ENCODE results near the gene RADIL.

Gene RADIL

GRCh38 chr7:4838626-4839334, 44.7 kb downstream of the RADIL start:
- no peak for TF ChIP-seq CTCF (IDR thresholded peaks at IDR 0.05; ENCODE audit: insufficient read depth, low read depth, low read length, missing control alignments)
- no peak for DNase-seq (ENCODE audit: low read depth)
- no peak overlapping the region for H3K4me3 ChIP-seq (ENCODE audit: low read length)

DNA sequence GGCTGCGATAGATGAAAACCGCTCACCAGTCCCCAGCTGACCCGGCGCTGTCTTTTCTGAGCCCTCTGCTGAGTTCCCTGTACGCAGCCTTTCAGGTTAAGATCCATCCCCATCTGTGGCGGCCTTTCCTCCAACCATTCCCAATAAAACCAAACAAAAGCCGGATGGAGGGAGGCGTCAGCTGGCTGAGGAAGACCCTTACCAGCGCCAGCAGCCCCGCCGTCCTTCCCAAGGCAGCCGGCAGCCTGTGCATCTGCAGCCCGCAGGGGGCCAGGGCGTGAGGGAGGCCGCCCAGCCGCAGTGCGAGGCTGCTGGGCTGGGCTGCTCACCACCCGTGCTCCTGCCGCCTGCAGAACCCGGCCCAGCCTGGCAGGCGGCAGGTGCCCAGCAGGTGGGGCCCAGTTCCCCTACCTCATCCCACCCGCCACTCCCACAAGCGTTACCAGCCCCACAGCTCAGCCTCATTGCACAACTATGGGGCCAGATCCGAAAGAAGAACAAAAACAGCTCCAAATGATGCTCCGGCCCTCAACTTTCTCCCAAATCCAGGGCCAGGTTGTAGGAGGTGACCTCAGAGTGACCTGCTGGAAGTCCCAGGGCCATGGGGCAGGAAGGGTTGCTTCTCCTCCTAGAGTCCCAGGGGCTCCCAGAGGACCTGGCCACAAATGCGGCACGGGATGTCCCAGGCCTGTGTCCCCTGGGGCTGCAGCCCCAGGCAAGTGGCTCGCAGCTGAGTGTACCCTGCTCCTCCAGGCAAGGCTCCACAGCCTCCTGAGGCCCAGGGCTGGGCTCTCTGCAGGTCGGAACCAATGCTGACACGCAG, 45.5 kb downstream of the RADIL start:
- no peak for TF ChIP-seq CTCF (IDR thresholded peaks at IDR 0.05; ENCODE audit: insufficient read depth, low read depth, low read length, missing control alignments)
- no peak overlapping the region for H3K4me3 ChIP-seq (ENCODE audit: low read length)
- no peak for DNase-seq (ENCODE audit: low read depth)

GRCh38 chr7:4837041-4837802, 46.3 kb downstream of the RADIL start:
- DNase-seq (ENCODE audit: low read depth), result no peak
- H3K4me3 ChIP-seq (ENCODE audit: low read length), result no peak overlapping the region
- no peak for TF ChIP-seq CTCF (IDR thresholded peaks at IDR 0.05; ENCODE audit: insufficient read depth, low read depth, low read length, missing control alignments)

DNA sequence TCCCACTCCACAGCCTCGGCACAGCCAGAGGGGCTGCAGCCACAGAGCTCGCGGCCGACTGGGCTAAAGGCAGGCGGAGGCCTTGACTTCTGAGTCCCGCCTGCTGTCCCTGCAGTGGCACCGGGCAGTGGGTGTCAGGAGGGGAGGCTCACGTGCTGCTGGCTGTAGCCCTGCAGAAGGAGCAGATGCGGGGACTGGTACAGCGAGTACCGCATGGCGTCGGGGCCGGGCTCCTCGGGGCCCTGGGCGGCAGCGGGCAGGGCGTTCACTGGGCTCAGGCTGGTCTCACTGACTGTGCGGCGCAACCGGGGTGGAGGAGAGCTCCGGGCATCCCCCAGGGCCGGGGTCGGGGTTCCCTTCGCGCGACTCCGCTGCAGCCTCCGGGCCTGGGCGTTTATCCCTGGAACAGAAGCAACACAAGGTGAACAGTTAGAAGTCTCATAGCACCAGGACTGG, 47.3 kb downstream of the RADIL start:
- no peak for TF ChIP-seq CTCF (IDR thresholded peaks at IDR 0.05; ENCODE audit: insufficient read depth, low read depth, low read length, missing control alignments)
- H3K4me3 ChIP-seq (ENCODE audit: low read length), result no peak overlapping the region
- no peak for DNase-seq (ENCODE audit: low read depth)

DNA sequence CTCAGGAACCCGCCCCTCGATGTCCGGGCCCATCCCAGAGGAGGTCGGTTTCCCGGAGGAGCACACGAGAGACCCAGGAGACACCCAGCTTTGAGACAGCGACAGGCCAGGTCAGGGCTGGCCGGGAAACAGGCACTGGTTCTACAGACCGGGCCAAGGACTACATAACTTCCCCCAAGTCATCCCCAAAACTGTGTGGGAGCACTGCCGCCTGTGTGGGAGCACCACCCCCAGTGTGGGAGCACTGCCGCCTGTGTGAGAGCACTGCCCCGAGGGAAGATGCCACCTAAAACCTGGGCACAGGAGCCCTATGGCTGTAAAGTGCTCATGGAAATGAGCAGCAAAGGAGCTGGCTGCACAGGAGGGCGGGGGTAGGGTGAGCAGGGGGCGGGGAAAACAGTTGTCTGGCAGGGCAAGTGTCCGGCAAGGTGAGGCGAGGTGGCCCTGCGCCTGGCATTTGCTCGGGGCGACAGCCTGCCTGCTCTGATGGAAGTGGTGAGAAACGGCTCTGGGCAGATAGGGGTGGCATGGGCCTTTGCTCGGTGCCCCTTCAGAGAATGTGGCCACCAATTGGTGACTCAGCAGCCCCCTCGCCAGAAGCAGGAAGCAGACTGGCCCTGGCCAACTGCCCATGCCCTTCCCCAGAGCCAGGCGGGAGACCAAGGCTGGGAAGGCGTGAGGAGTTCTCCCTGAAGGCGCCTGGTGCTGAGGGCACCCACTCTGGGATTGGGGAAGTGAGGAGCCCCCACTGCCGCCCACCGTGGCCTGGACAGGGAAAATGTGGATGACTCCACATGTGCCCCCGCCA, 47.9 kb downstream of the RADIL start:
- no peak for TF ChIP-seq CTCF (IDR thresholded peaks at IDR 0.05; ENCODE audit: insufficient read depth, low read depth, low read length, missing control alignments)
- no peak overlapping the region for H3K4me3 ChIP-seq (ENCODE audit: low read length)
- no peak for DNase-seq (ENCODE audit: low read depth)

Measured in epithelial cell of esophagus (primary cell).